Erythroblast (primary cell): ENCODE data around the gene PELO.

Experiments used
- GATA1 ChIP-seq: IDR thresholded peaks from 2 replicates; pipeline ENCODE4 v1.6.1; 2011; ENCODE audit warnings: low read depth, mild to moderate bottlenecking, control low read depth, low read length, moderate library complexity
- POLR2A ChIP-seq: IDR thresholded peaks from 2 replicates; pipeline ENCODE4 v1.6.1; 2011; ENCODE audit warnings: mild to moderate bottlenecking, low read length

DNA sequence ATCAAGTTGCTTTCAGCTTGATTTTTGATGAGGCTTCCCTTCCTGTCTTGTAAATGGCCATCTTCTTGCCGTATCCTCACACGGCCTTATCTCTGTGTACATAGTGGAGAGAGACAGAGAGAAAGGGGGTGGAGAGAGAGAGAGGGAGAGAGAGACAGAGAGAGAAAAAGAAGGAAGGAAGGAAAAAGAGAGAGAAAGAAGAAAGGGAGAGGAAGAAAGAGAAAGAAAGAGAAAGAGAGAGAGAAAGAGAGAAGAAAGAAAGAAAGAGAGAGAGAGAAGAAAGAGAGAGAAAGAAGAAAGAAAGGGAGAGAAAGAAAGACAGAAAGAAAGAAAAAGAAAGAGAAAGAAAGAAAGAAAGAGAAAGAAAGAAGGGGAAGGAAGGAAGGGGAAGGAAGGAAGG is 46.6 kb downstream of the PELO start:
- no peak for TF ChIP-seq POLR2A
- TF ChIP-seq GATA1 = no peak
